SIG-M5 treated with dmso at 0.1 percent for 504 hours (cell line): ENCODE results near the gene FAP.

ENCODE experiments used
- DNase-seq: peaks from one replicate; lab custom pipeline; 2025; ENCODE audit not compliant: unreplicated experiment; lab: John Stamatoyannopoulos, UW

FAP gene, protein sequence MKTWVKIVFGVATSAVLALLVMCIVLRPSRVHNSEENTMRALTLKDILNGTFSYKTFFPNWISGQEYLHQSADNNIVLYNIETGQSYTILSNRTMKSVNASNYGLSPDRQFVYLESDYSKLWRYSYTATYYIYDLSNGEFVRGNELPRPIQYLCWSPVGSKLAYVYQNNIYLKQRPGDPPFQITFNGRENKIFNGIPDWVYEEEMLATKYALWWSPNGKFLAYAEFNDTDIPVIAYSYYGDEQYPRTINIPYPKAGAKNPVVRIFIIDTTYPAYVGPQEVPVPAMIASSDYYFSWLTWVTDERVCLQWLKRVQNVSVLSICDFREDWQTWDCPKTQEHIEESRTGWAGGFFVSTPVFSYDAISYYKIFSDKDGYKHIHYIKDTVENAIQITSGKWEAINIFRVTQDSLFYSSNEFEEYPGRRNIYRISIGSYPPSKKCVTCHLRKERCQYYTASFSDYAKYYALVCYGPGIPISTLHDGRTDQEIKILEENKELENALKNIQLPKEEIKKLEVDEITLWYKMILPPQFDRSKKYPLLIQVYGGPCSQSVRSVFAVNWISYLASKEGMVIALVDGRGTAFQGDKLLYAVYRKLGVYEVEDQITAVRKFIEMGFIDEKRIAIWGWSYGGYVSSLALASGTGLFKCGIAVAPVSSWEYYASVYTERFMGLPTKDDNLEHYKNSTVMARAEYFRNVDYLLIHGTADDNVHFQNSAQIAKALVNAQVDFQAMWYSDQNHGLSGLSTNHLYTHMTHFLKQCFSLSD

GRCh38 chr2:162243294-162243693, at the start of gene FAP:
Gene FAP, minus strand, starts transcription at chr2:162243445. Its CDS starts 118 bp downstream, at chr2:162243327.
- no peak for DNase-seq

- DNase-seq, result no peak
Observed at GRCh38 chr2:162291748-162292147, 48.5 kb upstream of the FAP start.

GRCh38 chr2:162282765-162283425, 39.6 kb upstream of the FAP start:
- DNase-seq, result no peak

DNA sequence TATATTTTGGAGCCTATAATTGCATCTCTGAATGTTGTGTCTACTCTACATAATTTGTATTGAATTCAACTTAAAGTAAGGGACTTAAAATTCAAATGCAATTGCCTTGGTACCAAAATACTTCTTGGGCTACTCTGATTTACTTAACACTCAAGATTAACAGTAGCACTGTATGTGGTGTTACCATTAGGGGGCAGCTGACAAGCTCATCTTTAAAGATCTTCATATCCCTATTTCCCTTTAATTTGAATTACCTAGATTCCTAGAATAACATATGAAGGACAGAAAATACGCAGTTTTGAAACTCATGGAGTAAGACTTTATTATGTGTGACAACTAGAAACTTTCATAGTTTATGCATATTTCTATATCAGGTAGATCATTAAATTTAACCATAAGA, 37.4 kb upstream of the FAP start:
- no peak for DNase-seq

GRCh38 chr2:162277381-162277780, 34.1 kb upstream of the FAP start:
- no peak for DNase-seq

GRCh38 chr2:162267996-162268395, 24.8 kb upstream of the FAP start:
- no peak for DNase-seq

DNA sequence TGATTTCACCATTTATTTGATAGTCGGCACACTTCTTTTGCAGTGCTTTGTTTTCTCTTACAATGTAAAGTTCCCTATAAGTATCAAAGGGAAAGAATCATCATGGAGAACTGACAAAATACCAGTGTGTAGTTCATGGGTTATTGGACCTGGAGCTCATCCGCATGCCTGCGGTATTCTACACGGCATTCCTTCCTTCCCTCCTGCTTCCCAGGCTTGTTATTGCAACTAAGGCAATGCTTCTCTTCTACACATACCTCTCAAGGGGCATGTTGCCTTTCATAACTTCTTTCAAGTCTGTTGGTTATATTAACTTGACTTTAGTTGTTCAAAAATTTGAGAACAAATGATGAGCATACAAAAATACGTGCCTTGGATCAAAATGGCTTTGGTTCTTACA, 24.3 kb upstream of the FAP start:
- no peak for DNase-seq

DNA sequence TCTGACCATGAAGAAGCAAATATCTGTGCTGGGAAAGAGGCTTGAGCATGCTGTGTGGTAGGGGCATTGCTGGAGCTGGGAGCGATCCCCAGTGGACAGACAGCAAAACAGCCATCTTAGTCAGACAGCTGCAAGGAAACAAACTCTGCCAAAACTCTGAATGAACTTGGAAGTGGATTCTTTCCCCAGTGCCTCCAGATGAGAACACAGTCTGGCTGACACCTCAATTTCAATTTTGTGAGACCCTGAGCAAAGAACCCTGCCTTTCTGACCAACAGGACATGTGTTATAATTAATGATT, 23.2 kb upstream of the FAP start:
- DNase-seq, result no peak

- DNase-seq, result no peak
Observed at GRCh38 chr2:162265666-162266459, 22.6 kb upstream of the FAP start.

GRCh38 chr2:162261032-162261945, 18.0 kb upstream of the FAP start:
- DNase-seq, result peak; percentile 72

DNA sequence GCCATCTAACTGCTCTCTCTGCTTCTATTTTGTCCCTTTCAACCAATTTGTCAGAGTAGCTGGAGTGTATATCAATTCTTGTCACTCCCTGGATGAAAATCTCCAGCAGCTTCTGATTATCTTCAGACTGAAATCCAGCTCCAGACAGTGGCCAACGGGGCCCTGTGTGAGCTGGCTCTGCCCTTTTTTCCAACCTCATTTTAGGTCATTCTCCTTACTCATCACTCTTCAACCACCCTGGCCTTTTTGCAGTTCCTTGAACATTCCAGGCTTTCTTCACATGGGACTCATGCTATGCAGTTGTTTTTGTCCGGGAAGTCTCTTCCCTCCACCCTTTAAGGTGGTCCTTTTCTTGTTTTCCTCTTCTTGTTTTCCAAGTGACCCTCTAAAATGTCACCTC, 15.4 kb upstream of the FAP start:
- no peak for DNase-seq

DNA sequence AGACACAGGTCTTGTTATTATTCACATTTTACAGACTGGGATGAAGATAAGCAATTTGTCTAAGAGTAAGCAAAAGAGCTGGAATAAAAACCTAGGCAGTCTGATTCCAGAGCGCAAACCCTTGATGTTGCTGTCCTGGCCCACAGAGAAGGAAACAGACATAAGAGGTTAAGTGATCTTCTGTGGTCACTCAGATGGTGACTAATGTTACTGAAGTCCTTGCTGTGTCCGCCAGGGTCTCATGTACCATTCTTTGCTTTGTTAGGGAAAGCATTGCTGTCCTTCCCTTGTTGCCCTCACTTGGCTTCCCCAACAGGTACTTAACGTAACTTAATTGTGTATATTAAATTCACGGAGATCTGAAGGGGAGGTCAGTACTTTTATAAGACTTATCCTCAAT, 14.9 kb upstream of the FAP start:
- DNase-seq, result no peak

- DNase-seq, result no peak
Observed at GRCh38 chr2:162257425-162257824, 14.2 kb upstream of the FAP start.

DNA sequence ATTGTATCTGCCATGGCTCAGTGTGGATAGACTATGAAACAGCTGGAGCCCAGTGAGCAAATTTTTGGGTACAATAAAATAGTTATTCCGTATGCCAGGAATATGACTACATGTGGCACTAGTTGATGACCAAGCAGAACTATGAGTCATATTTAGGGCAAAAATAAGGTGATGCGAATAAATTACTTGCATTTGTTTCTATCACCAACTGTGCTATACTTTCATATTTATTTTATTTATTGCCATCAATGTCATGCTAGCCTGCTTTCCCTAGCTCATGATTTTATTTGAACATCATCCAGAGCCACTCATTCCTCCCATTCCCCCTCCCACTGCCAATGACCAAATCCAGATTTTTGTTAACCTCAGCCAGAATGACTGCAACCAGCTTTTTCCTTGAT, 13.3 kb upstream of the FAP start:
- no peak for DNase-seq

DNA sequence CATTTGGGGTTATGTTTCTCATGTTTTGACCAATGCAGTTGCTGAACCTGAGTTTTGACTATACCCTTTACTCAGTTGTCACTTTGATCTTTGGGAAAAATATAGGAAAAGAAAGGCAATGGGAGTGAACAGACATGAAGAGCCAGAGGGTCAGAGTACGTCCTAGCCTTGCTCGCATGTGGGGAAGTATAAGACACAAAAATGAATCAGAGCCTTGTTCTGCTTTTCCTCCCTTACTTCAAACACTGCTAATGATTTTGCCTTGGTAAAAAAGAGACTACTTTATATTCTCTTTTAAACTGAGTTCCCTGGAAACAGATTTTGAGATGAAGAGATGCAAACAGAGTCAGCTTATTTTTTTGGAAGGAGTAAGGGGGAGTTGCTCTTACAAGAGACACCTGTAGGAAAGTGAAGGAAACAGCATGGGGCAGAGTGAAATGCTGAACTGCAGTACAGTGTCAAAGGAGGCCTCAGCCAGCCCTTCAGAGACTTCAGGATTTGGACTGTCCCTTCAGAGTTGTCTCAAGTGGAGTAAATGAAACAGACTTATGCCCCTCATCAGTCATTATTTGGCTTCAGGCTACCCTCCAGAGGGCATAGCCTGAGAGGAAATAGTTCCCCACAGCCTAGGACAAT, 11.1 kb upstream of the FAP start:
- no peak for DNase-seq

DNA sequence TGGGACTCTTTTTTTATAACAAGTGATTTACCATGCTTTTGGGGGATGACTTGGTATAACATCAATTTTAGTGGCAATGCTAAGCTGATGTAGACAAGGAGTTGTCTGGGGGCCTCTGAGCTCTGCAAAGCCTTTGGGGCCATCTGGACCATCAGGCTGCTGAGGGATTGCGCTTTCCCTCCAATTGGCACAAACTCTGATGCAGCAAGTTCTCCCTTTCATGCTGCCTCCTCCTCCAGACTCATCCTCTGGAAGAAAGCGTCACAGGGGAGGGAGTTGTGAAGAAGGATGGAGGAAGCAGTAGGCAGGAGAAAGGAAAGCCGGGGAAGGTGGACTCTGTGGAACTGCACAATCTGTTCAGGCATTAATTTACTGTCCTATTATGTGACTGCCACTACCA, 10.2 kb upstream of the FAP start:
- DNase-seq, result no peak

- DNase-seq, result peak; percentile 24
Observed at GRCh38 chr2:162252153-162252552, 8.9 kb upstream of the FAP start.

- peak; percentile 41 for DNase-seq
Observed at GRCh38 chr2:162245781-162246180, 2.5 kb upstream of the FAP start.

- DNase-seq, result no peak
Observed at GRCh38 chr2:162245061-162245460, 1.8 kb upstream of the FAP start.

DNA sequence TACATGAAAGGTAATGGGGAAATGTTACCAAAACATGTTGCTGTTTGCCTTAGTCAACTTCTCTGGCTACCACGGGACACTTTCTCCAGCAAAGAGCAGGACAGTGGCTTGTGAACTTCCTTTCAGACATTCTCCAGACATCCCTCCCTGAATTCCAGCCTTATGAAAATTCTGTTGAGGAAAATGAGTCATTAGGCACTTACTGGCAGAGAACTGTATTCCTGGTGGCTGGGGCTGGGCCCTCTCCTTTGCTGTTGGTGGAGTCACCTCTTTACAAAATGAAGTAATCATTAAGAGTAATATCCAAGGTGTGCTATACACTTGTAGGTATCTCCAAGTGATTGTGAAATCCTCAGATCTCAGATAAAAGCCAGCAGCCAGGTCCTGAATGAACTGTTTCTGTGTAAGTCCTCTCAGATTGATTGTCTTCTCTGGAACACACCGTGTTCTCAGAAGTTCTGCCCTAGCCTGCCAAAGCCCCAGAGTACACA, 1.3 kb upstream of the FAP start:
- DNase-seq, result no peak
